Measurements from ENCODE around the gene DNLZ. TPM values are rescaled to one million over a fixed set of nuclear protein-coding genes. Genes with fewer than 3 reads are reported as not detected.

The DNLZ gene
- total RNA-seq, 1 experiment from 2014 or later, result 26.5 TPM

DNA sequence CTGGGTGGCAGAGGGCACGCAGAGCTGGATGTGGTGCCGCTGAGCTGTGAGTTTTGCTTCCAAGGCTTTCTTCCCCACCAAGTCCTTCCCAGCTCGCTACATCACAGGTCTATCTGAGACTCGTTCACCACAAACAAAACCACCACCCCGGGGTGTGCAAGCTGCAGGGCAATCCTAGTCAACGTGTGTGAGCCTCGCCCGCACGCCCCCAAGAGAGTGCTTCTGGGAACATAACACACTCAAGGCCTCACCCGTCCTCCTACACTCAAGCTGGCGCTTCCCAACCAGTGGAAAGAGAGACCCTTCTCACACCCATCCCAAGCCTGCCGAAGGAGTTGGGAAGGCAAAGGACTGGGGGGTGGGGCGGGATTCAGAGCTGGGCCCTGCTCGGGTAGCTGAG lies 25.9 kb upstream of the DNLZ start:
- Histone ChIP-seq H3K27me3 (ENCODE audit: control insufficient read depth, insufficient read depth, low read length) (no peaks in the 10 kb centered on the region), H3K4me1 (ENCODE audit: control insufficient read depth, insufficient read depth, low read length) (no peaks in the 10 kb centered on the region), H3K36me3 (ENCODE audit: control insufficient read depth, insufficient read depth, low read length) (no peaks in the 10 kb centered on the region; the same call in 1 of the 2 replicates), H3K4me3 (ENCODE audit: low read depth in 2 of 2, low read length in 2 of 2) (no peak overlapping the region), H3K27ac (ENCODE audit: low read length) (no peak overlapping the region), H3K9me3 (ENCODE audit: control insufficient read depth, insufficient read depth, low read depth, low read length) (no peaks in the 10 kb centered on the region)
- in situ Hi-C loops (cut with HindIII; ENCODE audit: low pct_unique_long_range_greater_than_20kb, low sequenced_read_pairs) (no loop called here), intact Hi-C loops (cut with micrococcal nuclease; ENCODE audit: unreplicated experiment) (no loop called here)
- no peak for ATAC-seq
- no TSS peak for BruUV-seq (replicated peaks)
- TF ChIP-seq TCF7L2 (IDR thresholded peaks at IDR 0.05; ENCODE audit: low read depth, low read length) (no peak), POLR2AphosphoS5 (IDR thresholded peaks at IDR 0.05; ENCODE audit: low read depth, low read length) (no peak), SIN3A (IDR thresholded peaks at IDR 0.05; ENCODE audit: borderline replicate concordance, insufficient read depth, low read depth, low read length) (no peak)
- TF ChIP-seq, protein P1, sequence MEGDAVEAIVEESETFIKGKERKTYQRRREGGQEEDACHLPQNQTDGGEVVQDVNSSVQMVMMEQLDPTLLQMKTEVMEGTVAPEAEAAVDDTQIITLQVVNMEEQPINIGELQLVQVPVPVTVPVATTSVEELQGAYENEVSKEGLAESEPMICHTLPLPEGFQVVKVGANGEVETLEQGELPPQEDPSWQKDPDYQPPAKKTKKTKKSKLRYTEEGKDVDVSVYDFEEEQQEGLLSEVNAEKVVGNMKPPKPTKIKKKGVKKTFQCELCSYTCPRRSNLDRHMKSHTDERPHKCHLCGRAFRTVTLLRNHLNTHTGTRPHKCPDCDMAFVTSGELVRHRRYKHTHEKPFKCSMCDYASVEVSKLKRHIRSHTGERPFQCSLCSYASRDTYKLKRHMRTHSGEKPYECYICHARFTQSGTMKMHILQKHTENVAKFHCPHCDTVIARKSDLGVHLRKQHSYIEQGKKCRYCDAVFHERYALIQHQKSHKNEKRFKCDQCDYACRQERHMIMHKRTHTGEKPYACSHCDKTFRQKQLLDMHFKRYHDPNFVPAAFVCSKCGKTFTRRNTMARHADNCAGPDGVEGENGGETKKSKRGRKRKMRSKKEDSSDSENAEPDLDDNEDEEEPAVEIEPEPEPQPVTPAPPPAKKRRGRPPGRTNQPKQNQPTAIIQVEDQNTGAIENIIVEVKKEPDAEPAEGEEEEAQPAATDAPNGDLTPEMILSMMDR (IDR thresholded peaks at IDR 0.05), result no peak
- TF ChIP-seq, protein P2, sequence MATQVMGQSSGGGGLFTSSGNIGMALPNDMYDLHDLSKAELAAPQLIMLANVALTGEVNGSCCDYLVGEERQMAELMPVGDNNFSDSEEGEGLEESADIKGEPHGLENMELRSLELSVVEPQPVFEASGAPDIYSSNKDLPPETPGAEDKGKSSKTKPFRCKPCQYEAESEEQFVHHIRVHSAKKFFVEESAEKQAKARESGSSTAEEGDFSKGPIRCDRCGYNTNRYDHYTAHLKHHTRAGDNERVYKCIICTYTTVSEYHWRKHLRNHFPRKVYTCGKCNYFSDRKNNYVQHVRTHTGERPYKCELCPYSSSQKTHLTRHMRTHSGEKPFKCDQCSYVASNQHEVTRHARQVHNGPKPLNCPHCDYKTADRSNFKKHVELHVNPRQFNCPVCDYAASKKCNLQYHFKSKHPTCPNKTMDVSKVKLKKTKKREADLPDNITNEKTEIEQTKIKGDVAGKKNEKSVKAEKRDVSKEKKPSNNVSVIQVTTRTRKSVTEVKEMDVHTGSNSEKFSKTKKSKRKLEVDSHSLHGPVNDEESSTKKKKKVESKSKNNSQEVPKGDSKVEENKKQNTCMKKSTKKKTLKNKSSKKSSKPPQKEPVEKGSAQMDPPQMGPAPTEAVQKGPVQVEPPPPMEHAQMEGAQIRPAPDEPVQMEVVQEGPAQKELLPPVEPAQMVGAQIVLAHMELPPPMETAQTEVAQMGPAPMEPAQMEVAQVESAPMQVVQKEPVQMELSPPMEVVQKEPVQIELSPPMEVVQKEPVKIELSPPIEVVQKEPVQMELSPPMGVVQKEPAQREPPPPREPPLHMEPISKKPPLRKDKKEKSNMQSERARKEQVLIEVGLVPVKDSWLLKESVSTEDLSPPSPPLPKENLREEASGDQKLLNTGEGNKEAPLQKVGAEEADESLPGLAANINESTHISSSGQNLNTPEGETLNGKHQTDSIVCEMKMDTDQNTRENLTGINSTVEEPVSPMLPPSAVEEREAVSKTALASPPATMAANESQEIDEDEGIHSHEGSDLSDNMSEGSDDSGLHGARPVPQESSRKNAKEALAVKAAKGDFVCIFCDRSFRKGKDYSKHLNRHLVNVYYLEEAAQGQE (IDR thresholded peaks at IDR 0.05; ENCODE audit: insufficient read depth in 1 of 2, low read depth in 2 of 2, low read length in 1 of 2), result no peak
- DNase-seq (ENCODE audit: low read depth, low spot score), result no peak
- CTCF ChIA-PET, result no interaction called here
- POLR2A ChIA-PET, result no interaction called here

DNA sequence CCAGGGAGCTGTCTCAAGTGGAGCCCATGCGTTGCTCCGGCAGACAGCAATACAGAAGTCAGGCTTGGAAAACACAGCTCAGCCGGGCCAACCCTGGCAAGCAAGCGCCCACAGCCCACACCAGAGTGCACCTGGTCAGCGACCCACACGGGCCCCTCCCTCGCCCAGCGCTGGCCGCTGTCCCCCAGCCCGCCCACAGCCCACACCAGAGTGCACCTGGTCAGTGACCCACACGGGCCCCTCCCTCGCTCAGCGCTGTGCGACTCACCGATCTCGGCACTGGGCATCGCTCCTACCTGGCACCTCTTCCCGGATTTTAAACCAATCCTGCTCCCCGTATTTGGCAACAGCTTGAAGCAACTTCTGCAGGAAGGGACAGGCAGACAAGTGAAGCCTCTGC lies 23.7 kb upstream of the DNLZ start:
- in situ Hi-C loops (cut with HindIII; ENCODE audit: low pct_unique_long_range_greater_than_20kb, low sequenced_read_pairs) (no loop called here), intact Hi-C loops (cut with micrococcal nuclease; ENCODE audit: unreplicated experiment) (no loop called here)
- H3K4me3 ChIP-seq (ENCODE audit: low read depth in 2 of 2, low read length in 2 of 2), result no peak overlapping the region
- DNase-seq (ENCODE audit: low read depth, low spot score) (no peak), ATAC-seq (no peak)
- TF ChIP-seq POLR2AphosphoS5 (IDR thresholded peaks at IDR 0.05; ENCODE audit: low read depth, low read length), result no peak
- TF ChIP-seq, protein P2 (IDR thresholded peaks at IDR 0.05; ENCODE audit: insufficient read depth in 1 of 2, low read depth in 2 of 2, low read length in 1 of 2), result no peak
- TF ChIP-seq SIN3A (IDR thresholded peaks at IDR 0.05; ENCODE audit: borderline replicate concordance, insufficient read depth, low read depth, low read length), result no peak
- TF ChIP-seq TCF7L2 (IDR thresholded peaks at IDR 0.05; ENCODE audit: low read depth, low read length), result no peak
- TF ChIP-seq, protein P1 (IDR thresholded peaks at IDR 0.05), result no peak
- H3K9me3 ChIP-seq (ENCODE audit: control insufficient read depth, insufficient read depth, low read depth, low read length), result no peaks in the 10 kb centered on the region
- no peaks in the 10 kb centered on the region for H3K36me3 ChIP-seq (ENCODE audit: control insufficient read depth, insufficient read depth, low read length)
- no peaks in the 10 kb centered on the region for H3K4me1 ChIP-seq (ENCODE audit: control insufficient read depth, insufficient read depth, low read length)
- no TSS peak for BruUV-seq (replicated peaks)
- ChIA-PET POLR2A (no interaction called here), CTCF (no interaction called here)
- no peaks in the 10 kb centered on the region for H3K27me3 ChIP-seq (ENCODE audit: control insufficient read depth, insufficient read depth, low read length)
- no peak overlapping the region for H3K27ac ChIP-seq (ENCODE audit: low read length)
